Measurements from ENCODE around the gene SAP30BP. TPM values are rescaled to one million over a fixed set of nuclear protein-coding genes. Genes with fewer than 3 reads are reported as not detected.
A peak's percentile ranks its signal among the peaks of the same experiment; 100 is the strongest.

SAP30BP gene
- total RNA-seq, 3 donors from 2014 or later (not counting 1 experiment from before 2014, with no cell fraction given) = 234 to 246 (median 240) TPM

GRCh38 chr17:75643643-75644017 is 23.5 kb upstream of the SAP30BP start:
- no peak overlapping the region for H3K27ac ChIP-seq (ENCODE audit: low read length)
- no peaks in the 10 kb centered on the region for H3K27me3 ChIP-seq (ENCODE audit: control insufficient read depth, insufficient read depth, low read length)
- TF ChIP-seq CTCF (IDR thresholded peaks at IDR 0.05) = no peak
- H3K4me3 ChIP-seq (ENCODE audit: low read length) = no peak overlapping the region
- WGBS (ENCODE audit: insufficient coverage) = 96% methylated on average over 7 of the region's 7 CpGs
- Mint-ChIP-seq H3K27ac (no peak overlapping the region), H3K4me3 (no peak overlapping the region), H3K4me1 (peaks cover 14 to 15% of the 10 kb centered on the region in 2 donors), H3K36me3 (no peaks in the 10 kb centered on the region), H3K9me3 (no peaks in the 10 kb centered on the region), H3K27me3 (ENCODE audit: low read depth in 2 of 2) (no peaks in the 10 kb centered on the region)
- no peak for DNase-seq
- no peaks in the 10 kb centered on the region for H3K36me3 ChIP-seq (ENCODE audit: control insufficient read depth, insufficient read depth, low read length)
- H3K4me1 ChIP-seq (ENCODE audit: control insufficient read depth, insufficient read depth, low read length) = peaks cover 11% of the 10 kb centered on the region
- intact Hi-C loops (cut with micrococcal nuclease) = no loop called here
- no peaks in the 10 kb centered on the region for H3K9me3 ChIP-seq (ENCODE audit: control insufficient read depth, insufficient read depth, low read length)
- ATAC-seq = no peak

- no peaks in the 10 kb centered on the region for H3K36me3 Mint-ChIP-seq
- Histone ChIP-seq H3K36me3 (ENCODE audit: control insufficient read depth, insufficient read depth, low read length) (peaks cover 6% of the 10 kb centered on the region), H3K9me3 (ENCODE audit: control insufficient read depth, insufficient read depth, low read length) (no peaks in the 10 kb centered on the region), H3K4me3 (ENCODE audit: low read length) (no peak overlapping the region), H3K27ac (ENCODE audit: low read length) (no peak overlapping the region), H3K4me1 (ENCODE audit: control insufficient read depth, insufficient read depth, low read length) (peaks cover 11% of the 10 kb centered on the region), H3K27me3 (ENCODE audit: control insufficient read depth, insufficient read depth, low read length) (no peaks in the 10 kb centered on the region)
- H3K4me1 Mint-ChIP-seq = peaks cover 14 to 15% of the 10 kb centered on the region in 2 donors
- intact Hi-C loops (cut with micrococcal nuclease) = no loop called here
- no peak for TF ChIP-seq CTCF (IDR thresholded peaks at IDR 0.05)
- peak overlapping the region; percentile 69 to 86 for H3K27ac Mint-ChIP-seq
- ATAC-seq (no peak), DNase-seq (no peak)
- H3K9me3 Mint-ChIP-seq = no peaks in the 10 kb centered on the region
- H3K27me3 Mint-ChIP-seq (ENCODE audit: low read depth in 2 of 2) = no peaks in the 10 kb centered on the region
- no peak overlapping the region for H3K4me3 Mint-ChIP-seq
- 73% methylated on average over 7 of the region's 7 CpGs for whole genome bisulfite sequencing (ENCODE audit: insufficient coverage)
These were observed 21.6 kb upstream of the SAP30BP start for GRCh38 chr17:75645501-75645888.

- Histone ChIP-seq H3K9me3 (ENCODE audit: control insufficient read depth, insufficient read depth, low read length) (no peaks in the 10 kb centered on the region), H3K27ac (ENCODE audit: low read length) (no peak overlapping the region), H3K27me3 (ENCODE audit: control insufficient read depth, insufficient read depth, low read length) (no peaks in the 10 kb centered on the region), H3K4me1 (ENCODE audit: control insufficient read depth, insufficient read depth, low read length) (peaks cover 11% of the 10 kb centered on the region), H3K36me3 (ENCODE audit: control insufficient read depth, insufficient read depth, low read length) (peaks cover 10% of the 10 kb centered on the region), H3K4me3 (ENCODE audit: low read length) (no peak overlapping the region)
- TF ChIP-seq CTCF (IDR thresholded peaks at IDR 0.05) = no peak
- Mint-ChIP-seq H3K36me3 (no peaks in the 10 kb centered on the region), H3K9me3 (no peaks in the 10 kb centered on the region), H3K27ac (peak overlapping the region; percentile 69 to 86), H3K4me3 (no peak overlapping the region), H3K4me1 (peaks cover 14 to 15% of the 10 kb centered on the region in 2 donors), H3K27me3 (ENCODE audit: low read depth in 2 of 2) (no peaks in the 10 kb centered on the region)
- DNase-seq (peak in 1 of 2 donors; percentile 42), ATAC-seq (peak; percentile 88 to 96 (median 96))
- 36% methylated on average over 17 of the region's 17 CpGs for WGBS (ENCODE audit: insufficient coverage)
- intact Hi-C loops (cut with micrococcal nuclease) = no loop called here
These were observed 21.1 kb upstream of the SAP30BP start for GRCh38 chr17:75645889-75646637.

GRCh38 chr17:75646638-75646992 is 20.5 kb upstream of the SAP30BP start:
- Histone ChIP-seq H3K27ac (ENCODE audit: low read length) (no peak overlapping the region), H3K4me1 (ENCODE audit: control insufficient read depth, insufficient read depth, low read length) (peaks cover 11% of the 10 kb centered on the region), H3K9me3 (ENCODE audit: control insufficient read depth, insufficient read depth, low read length) (no peaks in the 10 kb centered on the region), H3K4me3 (ENCODE audit: low read length) (no peak overlapping the region), H3K36me3 (ENCODE audit: control insufficient read depth, insufficient read depth, low read length) (peaks cover 12% of the 10 kb centered on the region), H3K27me3 (ENCODE audit: control insufficient read depth, insufficient read depth, low read length) (no peaks in the 10 kb centered on the region)
- Mint-ChIP-seq H3K4me3 (no peak overlapping the region), H3K9me3 (no peaks in the 10 kb centered on the region), H3K36me3 (no peaks in the 10 kb centered on the region), H3K27me3 (ENCODE audit: low read depth in 2 of 2) (no peaks in the 10 kb centered on the region), H3K27ac (peak overlapping the region; percentile 69 to 86), H3K4me1 (peaks cover 14 to 15% of the 10 kb centered on the region in 2 donors)
- DNase-seq (no peak), ATAC-seq (no peak)
- TF ChIP-seq CTCF (IDR thresholded peaks at IDR 0.05) = no peak
- intact Hi-C loops (cut with micrococcal nuclease) = no loop called here
- 91% methylated on average over 6 of the region's 6 CpGs for WGBS (ENCODE audit: insufficient coverage)
